AG09319 (cell line): ENCODE data around the gene MYLK2.

ENCODE experiments used
- DNase-seq: peaks from one replicate; pipeline ENCODE4 v3.0.0-alpha.2; 2010; ENCODE audit warnings: low read depth; ENCODE audit errors: extremely low read depth
- TF ChIP-seq, protein P1 (sequence below): IDR thresholded peaks from 2 replicates; pipeline ENCODE4 v1.5.1; 2011; ENCODE audit warnings: low read depth, mild to moderate bottlenecking, inconsistent platforms, low read length, moderate library complexity

Gene MYLK2

DNA sequence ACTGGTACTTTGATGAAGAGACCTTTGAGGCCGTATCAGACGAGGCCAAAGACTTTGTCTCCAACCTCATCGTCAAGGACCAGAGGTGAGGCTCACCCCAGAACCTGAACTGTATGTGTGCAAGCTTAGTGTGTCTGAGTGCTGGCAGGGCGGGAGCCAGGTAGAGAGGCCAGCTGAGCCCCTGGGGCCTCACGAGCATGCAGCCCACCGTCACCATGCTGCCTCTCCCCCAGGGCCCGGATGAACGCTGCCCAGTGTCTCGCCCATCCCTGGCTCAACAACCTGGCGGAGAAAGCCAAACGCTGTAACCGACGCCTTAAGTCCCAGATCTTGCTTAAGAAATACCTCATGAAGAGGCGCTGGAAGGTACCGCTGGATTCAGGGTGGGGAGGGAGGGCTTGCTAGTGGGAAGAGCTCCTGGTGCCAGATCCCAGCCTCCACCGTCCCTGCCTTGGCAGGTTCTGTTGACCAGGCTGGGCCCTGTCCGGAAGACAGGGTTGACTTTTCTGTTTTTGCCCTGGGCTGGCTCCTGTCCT is 12.7 kb downstream of the MYLK2 start:
- TF ChIP-seq, protein P1, sequence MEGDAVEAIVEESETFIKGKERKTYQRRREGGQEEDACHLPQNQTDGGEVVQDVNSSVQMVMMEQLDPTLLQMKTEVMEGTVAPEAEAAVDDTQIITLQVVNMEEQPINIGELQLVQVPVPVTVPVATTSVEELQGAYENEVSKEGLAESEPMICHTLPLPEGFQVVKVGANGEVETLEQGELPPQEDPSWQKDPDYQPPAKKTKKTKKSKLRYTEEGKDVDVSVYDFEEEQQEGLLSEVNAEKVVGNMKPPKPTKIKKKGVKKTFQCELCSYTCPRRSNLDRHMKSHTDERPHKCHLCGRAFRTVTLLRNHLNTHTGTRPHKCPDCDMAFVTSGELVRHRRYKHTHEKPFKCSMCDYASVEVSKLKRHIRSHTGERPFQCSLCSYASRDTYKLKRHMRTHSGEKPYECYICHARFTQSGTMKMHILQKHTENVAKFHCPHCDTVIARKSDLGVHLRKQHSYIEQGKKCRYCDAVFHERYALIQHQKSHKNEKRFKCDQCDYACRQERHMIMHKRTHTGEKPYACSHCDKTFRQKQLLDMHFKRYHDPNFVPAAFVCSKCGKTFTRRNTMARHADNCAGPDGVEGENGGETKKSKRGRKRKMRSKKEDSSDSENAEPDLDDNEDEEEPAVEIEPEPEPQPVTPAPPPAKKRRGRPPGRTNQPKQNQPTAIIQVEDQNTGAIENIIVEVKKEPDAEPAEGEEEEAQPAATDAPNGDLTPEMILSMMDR = no peak

GRCh38 chr20:31833130-31833930 is 14.2 kb downstream of the MYLK2 start:
- no peak for DNase-seq

More for the DNA sequence above, 12.7 kb downstream of the MYLK2 start:
- DNase-seq = no peak

GRCh38 chr20:31833931-31834521 is 14.9 kb downstream of the MYLK2 start:
- no peak for DNase-seq
- TF ChIP-seq, protein P1 = no peak

More at GRCh38 chr20:31833130-31833930, 14.2 kb downstream of the MYLK2 start:
- TF ChIP-seq, protein P1 = peak; percentile 79

DNA sequence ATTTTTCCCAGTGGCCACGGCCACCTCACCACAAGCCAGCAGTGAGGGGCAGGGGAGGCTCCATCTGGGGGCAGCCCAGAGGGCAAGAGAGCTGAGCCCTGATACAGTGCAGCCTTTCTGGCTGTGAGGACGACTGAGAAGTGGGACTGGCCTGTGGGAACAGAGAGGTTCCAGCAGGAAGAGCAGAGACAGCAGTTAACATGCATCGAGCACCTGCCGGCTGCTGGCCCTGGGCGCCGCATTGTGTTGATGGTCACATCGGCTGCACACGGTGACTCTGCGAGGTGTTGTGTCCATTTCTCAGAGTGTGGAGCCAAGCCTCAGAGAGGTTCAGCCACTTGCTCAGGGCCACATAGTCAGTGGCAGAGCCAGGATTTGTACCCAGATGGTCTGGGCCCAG is 16.4 kb downstream of the MYLK2 start:
- TF ChIP-seq, protein P1 = no peak
- no peak for DNase-seq

DNA sequence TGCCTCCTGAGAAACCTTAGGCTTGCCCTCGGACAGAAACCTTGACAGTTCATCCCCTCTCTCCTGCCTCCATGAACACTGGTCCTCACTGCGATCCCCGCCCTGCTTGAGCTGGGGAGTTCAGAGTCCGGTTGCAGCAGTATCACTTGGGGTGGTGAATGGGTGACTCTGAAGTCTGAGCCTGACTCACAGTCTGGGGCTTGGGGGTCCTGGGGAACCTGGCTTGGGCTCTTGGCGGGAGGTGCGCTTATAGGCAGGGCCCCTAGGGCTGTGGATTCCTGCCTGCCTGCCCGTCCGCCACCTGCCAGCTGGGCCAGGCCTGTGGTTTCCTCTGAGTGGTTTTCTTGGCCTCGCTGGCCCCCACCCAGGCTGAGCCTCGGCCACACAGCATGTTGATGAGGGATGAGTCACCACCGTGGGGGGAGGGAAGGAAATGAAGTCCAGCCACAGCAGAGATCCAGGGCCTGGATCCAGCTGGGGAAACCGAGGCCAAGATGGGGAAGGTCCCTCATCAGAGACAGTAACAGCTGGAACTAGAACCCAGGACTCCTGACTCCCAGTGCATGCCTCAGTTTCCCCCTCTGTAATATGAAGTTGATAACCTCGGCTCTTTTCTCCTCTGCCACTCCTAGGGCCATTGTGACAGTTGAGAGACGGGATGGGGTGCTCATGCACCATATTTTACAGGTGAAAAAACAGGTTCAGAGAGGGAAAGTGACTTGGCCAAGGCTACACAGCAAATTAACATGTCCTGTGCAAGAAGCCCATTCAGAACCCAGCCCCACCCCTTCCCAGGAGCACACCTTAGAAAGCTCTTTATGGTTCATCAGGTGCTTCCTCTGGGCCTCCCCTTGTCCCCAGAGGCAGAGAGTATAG is 17.1 kb downstream of the MYLK2 start:
- TF ChIP-seq, protein P1 = no peak
- DNase-seq = peak; percentile 67

GRCh38 chr20:31836853-31837608 is 17.9 kb downstream of the MYLK2 start:
- DNase-seq = no peak

More at GRCh38 chr20:31836853-31837608, 17.9 kb downstream of the MYLK2 start:
- TF ChIP-seq, protein P1 = no peak
